GM12873 (cell line): ENCODE measurements around the gene YARS1.

ENCODE experiments used
- TF ChIP-seq, protein P1 (sequence below): IDR thresholded peaks from 2 replicates; pipeline ENCODE4 v1.5.1; 2012; ENCODE audit warnings: low read depth, mild to moderate bottlenecking, moderate library complexity, low read length, control low read depth; ENCODE audit not compliant: insufficient read depth; ENCODE audit errors: missing control alignments

YARS1 gene

DNA sequence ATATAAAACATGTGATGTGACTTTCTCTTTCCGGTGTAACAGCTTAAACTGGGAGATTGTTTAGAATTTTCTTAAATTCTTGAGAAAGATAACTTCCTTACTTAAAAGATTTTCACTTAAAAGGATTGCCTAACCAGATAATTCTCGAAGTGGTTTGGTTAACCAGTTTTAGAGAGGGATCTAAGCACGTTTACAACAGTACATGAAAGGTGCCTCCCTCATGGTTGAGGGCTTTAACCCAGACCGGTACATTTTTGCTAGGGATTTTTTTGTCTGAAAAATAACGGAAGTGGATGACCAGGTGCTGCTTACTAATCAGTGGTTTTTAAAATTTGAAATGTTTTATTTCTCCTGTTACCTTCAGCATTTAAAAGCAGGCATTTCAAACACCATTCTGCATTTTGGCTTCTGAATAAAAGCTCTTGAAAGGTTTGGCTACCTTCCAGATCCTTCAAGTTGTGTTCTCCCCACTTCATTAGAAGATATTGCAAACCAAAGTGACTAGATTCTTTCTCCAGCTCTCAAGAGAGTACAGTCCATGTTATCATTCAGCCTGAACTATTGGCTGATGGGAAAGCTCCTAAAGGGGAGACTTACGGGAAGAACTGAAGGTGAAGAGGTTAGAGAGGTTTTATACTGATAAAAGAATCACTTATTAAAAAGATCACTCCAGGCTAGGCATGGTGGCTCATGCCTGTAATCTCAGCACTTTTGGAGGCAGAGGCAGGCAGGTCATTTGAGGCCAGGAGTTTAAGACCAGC is 13.1 kb upstream of the YARS1 start:
- TF ChIP-seq, protein P1, sequence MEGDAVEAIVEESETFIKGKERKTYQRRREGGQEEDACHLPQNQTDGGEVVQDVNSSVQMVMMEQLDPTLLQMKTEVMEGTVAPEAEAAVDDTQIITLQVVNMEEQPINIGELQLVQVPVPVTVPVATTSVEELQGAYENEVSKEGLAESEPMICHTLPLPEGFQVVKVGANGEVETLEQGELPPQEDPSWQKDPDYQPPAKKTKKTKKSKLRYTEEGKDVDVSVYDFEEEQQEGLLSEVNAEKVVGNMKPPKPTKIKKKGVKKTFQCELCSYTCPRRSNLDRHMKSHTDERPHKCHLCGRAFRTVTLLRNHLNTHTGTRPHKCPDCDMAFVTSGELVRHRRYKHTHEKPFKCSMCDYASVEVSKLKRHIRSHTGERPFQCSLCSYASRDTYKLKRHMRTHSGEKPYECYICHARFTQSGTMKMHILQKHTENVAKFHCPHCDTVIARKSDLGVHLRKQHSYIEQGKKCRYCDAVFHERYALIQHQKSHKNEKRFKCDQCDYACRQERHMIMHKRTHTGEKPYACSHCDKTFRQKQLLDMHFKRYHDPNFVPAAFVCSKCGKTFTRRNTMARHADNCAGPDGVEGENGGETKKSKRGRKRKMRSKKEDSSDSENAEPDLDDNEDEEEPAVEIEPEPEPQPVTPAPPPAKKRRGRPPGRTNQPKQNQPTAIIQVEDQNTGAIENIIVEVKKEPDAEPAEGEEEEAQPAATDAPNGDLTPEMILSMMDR, result no peak

DNA sequence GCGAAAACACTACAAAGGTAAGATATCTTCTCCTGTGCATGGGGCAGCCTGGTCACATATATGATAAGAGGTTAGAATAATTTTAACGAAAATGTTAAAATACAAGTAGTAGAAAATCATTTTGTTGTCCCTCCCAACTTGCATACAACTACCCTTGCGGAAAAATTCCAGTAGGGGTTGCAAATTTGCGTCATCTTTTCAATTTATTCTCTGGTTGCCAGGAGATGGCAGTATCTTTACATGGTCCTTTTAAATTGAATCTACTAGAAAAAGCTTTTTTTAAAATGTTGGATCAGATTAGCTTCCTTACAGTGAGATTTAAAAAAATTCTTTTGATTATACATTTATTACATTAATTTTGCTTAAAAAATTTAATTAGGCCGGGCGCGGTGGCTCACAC is 11.2 kb upstream of the YARS1 start:
- TF ChIP-seq, protein P1, result no peak

DNA sequence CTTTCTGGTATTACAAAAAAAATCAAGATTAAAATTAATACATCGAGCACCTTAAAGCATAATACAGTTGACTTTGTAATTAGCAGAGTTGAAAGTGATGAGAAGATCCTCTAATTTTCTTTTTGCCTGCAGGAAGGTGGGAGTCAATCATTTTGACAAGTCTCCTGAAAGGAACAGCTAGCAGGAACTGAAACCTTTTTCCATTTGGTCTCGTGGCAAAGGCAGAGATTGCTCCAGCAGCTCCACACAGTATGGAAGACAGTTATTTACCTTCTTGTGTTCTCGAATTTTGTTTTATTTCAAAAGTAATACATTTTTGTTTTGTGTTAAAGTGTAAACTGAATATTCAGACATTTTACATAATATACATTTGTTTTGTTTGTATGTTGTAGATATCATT is 8.0 kb upstream of the YARS1 start:
- TF ChIP-seq, protein P1, result no peak

DNA sequence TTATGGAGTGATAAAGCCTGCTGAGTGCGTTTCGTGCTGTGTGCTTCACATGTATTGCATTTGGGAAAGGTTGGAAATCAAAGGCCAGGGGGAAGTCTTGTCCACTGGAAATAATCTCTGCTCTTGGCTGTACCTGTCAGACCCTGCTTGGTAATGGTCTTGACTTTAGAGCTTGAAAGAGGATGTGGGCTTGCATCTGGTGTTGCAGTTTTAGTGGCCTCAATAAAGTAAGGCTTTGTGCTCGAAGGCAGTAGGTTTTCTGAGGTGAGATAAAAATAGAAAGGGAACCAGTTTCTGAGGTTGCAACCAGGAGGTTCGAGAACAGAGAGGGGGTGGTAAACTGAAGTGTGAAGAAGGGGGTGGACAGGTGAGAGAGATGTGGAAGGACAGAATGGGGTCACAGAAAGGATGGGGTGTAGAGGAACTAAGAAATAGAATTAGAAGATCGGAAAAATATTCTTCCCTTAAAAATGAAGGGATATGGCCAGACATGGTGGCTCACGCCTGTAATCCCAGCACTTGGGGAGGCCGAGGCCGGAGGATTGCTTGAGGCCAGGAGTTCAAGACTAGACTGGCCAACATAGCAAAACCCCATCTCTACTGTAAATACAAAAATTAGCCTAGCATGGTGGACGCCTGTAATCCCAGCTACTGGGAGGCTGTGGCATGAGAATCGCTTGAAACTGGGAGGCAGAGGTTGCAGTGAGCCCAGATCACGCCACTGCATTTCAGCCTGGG is 1.8 kb upstream of the YARS1 start:
- TF ChIP-seq, protein P1, result no peak

DNA sequence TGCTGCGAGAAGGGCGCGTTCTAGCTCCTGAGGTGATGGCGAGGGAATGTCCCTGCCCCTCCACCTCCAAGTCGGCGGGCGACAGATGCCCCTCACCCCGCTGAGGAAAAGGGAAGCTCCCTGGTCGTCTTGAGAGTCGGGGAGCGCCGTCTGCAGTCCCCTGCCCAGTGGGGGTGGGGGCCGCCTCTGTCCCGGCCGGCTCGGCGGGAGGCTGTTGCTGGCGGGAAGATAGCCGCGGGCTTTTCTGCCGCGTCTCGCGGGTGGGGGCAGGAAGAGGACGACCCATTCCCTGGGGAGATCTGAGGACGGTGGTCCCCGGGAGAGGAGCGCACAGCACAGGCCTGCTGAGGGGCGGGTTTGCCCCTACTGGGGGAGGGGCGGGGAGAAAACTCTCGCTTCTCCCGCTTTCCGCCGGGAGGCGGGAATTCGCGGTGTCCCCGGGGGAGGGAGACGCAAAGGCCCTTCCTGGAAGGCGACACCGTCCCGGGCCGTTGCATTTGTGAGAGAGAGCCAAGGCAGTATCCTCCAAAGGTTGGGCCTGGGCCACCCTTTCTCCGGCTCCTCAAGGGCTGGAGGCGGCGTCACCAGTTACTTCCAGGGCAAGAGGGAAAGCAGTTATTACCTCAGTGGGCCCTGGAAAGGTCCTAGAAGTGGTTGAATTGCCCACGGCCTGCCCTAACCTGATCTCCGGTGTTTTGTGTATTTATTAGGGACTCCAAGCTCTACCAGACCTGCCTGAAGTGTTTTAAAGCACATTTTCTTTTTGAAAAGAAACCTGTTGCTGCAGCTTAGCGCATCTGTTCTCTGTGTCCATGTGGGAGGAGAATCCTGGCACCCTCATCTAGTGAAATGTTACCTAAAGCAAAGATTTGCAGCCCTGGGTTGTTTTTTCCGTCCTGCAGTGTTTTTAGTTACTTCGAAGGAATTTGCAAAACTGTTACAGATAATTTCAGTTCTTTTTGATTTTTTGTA is 943 bp upstream of the YARS1 start:
- TF ChIP-seq, protein P1, result no peak

DNA sequence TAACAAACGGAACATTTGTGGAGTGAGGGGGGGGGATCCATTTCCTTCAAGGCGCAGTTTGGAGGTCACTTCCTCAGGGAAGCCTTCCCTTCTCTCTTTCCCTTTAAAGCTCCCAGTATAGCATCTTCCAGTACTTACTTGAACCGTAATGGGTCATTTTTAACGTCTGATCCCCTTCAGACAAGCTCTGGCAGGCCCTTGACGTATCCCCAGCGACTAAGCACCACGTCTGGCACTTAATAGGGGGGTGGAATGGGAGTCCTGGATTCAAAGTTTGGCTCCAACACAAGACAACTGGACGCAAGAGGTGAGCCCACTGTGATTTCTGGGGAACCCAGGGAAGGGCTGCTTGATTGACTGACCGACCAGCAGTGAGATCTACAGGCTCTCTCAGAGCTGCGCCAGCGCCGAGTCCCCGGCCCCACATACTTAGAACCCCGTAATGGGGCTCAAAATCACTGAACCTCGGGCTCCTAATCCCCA is 441 bp downstream of the YARS1 start:
- TF ChIP-seq, protein P1, result no peak
